Sigmoid colon (tissue), 7 donors: ENCODE data around the gene LRRC37B. TPM values are rescaled to one million over a fixed set of nuclear protein-coding genes. Genes with fewer than 3 reads are reported as not detected.
"Not testable (repeated sequence)": the region's sequence is repeated elsewhere in the genome, so short reads cannot be mapped to it uniquely, and the experiment has no call there.

Experiments
- DNase-seq: peaks from one replicate; pipeline ENCODE4 v3.0.0-alpha.2; 2019
- H3K27ac ChIP-seq, 4 donors: fragments of 200-600 bp; sonication (generic); one replicate each; pipeline ENCODE4 v1.5.1; 2016 to 2019; ENCODE audit warnings: mild to moderate bottlenecking in 1 of 4
- H3K27me3 ChIP-seq, 3 donors: fragments of 200-600 bp; sonication (generic); one replicate each; pipeline ENCODE4 v1.5.1; 2019; ENCODE audit warnings: mild to moderate bottlenecking in 1 of 3
- H3K36me3 ChIP-seq, 4 donors: fragments of 200-600 bp; sonication (generic); one replicate each; pipeline ENCODE4 v1.5.1; 2016 to 2019
- H3K4me1 ChIP-seq, 4 donors: fragments of 200-600 bp; sonication (generic); one replicate each; pipeline ENCODE4 v1.5.1; 2017 to 2019
- H3K4me3 ChIP-seq, 4 donors: fragments of 200-600 bp; sonication (generic); one replicate each; pipeline ENCODE4 v1.5.1; 2017 to 2019; ENCODE audit warnings: mild to moderate bottlenecking in 2 of 4, moderate library complexity in 1 of 4
- H3K9me3 ChIP-seq, 4 donors: fragments of 200-600 bp in 3 of 4; sonication (generic) in 3 of 4; one replicate each; pipeline versions ENCODE4 v1.5.1 to v1.6.1; 2013 to 2019
- CTCF ChIP-seq, 4 experiments: fragments of 450-650 bp in 3 of 4; fragments of 200-600 bp in 1 of 4; IDR thresholded peaks; one replicate each; pipeline ENCODE4 v1.5.1; 2016 to 2019; ENCODE audit warnings: antibody characterized with exemption in 4 of 4, mild to moderate bottlenecking in 3 of 4, moderate library complexity in 2 of 4
- EP300 ChIP-seq, 4 donors: sonication (generic); formaldehyde crosslinking; IDR thresholded peaks; one replicate each; pipeline ENCODE4 v1.6.1; 2017; ENCODE audit warnings: antibody characterized with exemption in 4 of 4
- POLR2A ChIP-seq, 2 donors: fragments of 450-650 bp; IDR thresholded peaks; one replicate each; pipeline ENCODE4 v1.6.1; 2016; ENCODE audit warnings: antibody characterized with exemption in 2 of 2, mild to moderate bottlenecking in 2 of 2, moderate library complexity in 2 of 2
- POLR2AphosphoS5 ChIP-seq, 4 donors: sonication (generic); formaldehyde crosslinking; IDR thresholded peaks; one replicate each; pipeline ENCODE4 v1.6.1; 2017; ENCODE audit warnings: antibody characterized with exemption in 4 of 4
- WGBS, 2 donors: extraction: QIAGEN DNeasy Blood & Tissue Kit; methylation state at CpG; one replicate each; pipeline ENCODE4 v1.1.7; 2013; 5-methylcytosine and 5-hydroxymethylcytosine counted together
- intact Hi-C: fragments of 100-400 bp; cut with DNase I; formaldehyde crosslinking; loops from one replicate; pipeline ENCODE4 v1.15.1; 2023
- polyA plus RNA-seq, 3 donors: library from polyadenylated mRNA; stranded (reverse); fragments of 200-250 nt; gene quantifications; one replicate each; pipeline ENCODE4 v1.2.3, GENCODE V29; 2013
- total RNA-seq, 4 donors: library from RNA; depleted of rRNA; stranded (reverse); fragments of >200 nt; gene quantifications; one replicate each; pipeline ENCODE4 v1.1.0, GENCODE V29; 2016
- donor health status: healthy with polysubstance abuse.
- donor health status: Bipolar disorder and iron deficiency.
- donor health status: healthy.

The LRRC37B gene
- total and polyA plus RNA-seq, 7 donors, result 4.2 to 44.9 (median 14.0) TPM

DNA sequence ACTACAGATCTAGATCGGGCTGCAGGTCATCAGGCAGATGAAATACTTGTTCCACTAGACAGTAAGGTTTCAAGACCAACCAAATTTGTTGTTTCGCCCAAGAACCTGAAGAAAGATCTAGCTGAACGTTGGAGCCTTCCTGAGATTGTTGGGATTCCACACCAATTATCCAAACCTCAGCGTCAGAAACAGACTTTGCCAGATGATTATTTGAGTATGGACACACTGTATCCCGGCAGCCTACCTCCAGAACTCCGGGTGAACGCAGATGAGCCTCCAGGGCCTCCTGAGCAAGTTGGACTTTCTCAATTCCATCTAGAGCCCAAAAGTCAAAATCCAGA lies 14.4 kb downstream of the LRRC37B start:
- DNase-seq, result no peak
- Histone ChIP-seq H3K36me3 (peaks cover 5 to 34% (median 8%) of the 10 kb centered on the region in 4 donors), H3K4me1 (peaks cover 0 to 10% (median 3%) of the 10 kb centered on the region in 4 donors), H3K4me3 (no peak overlapping the region), H3K9me3 (no peaks in the 10 kb centered on the region), H3K27me3 (no peaks in the 10 kb centered on the region), H3K27ac (no peak overlapping the region)
- TF ChIP-seq EP300 (IDR thresholded peaks at IDR 0.05) (no peak), CTCF (IDR thresholded peaks at IDR 0.05) (no peak)
- 94 to 98% methylated on average over 7 of the region's 7 CpGs for WGBS, 2 donors
- intact Hi-C loops, result no loop called here

DNA sequence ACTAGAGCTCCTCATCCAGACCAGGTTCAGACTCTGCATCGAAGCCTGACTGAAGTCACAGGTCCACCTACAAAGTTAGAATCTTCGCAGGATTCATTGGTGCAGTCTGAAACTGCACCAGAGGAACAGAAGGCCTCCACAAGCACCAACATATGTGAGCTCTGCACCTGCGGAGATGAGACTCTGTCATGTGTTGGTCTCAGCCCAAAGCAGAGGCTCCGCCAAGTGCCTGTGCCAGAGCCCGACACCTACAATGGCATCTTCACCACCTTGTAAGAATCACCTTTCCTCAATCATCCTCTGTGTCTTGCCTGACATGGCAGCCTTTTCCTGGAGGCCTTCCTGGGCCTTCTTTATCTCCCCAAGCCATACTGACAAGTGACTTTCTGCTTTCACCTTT lies 15.4 kb downstream of the LRRC37B start:
- H3K4me3 ChIP-seq, DNase-seq, intact Hi-C loops, H3K27ac ChIP-seq, H3K27me3 ChIP-seq, H3K9me3 ChIP-seq: not testable (repeated sequence)
- Histone ChIP-seq H3K4me1 (peaks cover 0 to 10% (median 3%) of the 10 kb centered on the region in 4 donors), H3K36me3 (peaks cover 5 to 34% (median 8%) of the 10 kb centered on the region in 4 donors)
- 97 to 98% methylated on average over 5 of the region's 5 CpGs for WGBS, 2 donors

DNA sequence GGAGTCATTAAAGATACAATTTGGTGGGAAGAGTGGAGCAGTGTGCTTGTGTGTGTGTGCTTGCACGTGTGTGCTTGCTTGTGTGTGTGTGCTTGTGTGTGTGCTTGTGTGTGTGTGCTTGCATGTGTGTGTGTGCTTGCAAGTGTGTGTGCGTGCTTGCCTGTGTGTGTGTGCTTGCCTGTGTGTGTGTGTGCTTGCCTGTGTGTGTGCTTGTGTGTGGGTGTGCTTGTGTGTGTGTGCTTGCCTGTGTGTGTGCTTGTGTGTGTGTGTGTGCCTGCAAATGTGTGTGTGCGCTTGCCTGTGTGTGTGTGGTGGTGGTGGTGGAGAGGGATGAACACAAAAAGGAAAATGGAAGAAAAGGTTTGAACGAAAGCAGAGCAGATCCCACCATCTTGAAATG lies 20.1 kb downstream of the LRRC37B start:
- H3K9me3 ChIP-seq, intact Hi-C loops, DNase-seq, H3K27me3 ChIP-seq, H3K4me1 ChIP-seq, H3K4me3 ChIP-seq, H3K27ac ChIP-seq: not testable (repeated sequence)
- H3K36me3 ChIP-seq, result peaks cover 0 to 14% (median 2%) of the 10 kb centered on the region in 4 donors
- WGBS, 2 donors, result 95% methylated on average over 4 of the region's 4 CpGs

DNA sequence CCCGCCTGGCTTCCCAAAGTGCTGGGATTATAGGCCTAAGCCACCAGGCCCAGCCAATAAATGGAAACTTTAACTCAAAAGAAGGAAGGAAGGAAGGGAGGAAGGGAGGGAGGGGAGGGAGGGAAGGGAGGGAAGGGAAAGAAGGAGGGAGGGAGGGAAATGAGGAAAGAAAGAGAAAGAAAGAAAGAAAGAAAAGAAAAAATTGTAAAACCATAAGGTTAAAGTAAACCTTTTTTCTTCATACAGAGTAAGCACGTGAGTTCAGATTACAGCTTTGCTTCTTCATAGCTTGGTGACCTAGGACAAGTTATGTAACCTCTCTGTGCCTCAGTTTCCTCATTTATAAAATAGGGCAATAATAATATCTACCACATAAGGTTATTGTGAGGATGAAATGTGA lies 26.0 kb downstream of the LRRC37B start:
- H3K36me3 ChIP-seq, result peaks cover 9 to 53% (median 26%) of the 10 kb centered on the region in 4 donors
- H3K27me3 ChIP-seq, result no peaks in the 10 kb centered on the region
- H3K9me3 ChIP-seq, result no peaks in the 10 kb centered on the region
- H3K4me3 ChIP-seq, result no peak overlapping the region
- no peaks in the 10 kb centered on the region for H3K4me1 ChIP-seq
- no peak overlapping the region for H3K27ac ChIP-seq
- no peak for TF ChIP-seq CTCF (IDR thresholded peaks at IDR 0.05)
- TF ChIP-seq POLR2AphosphoS5 (IDR thresholded peaks at IDR 0.05), result no peak
- no peak for TF ChIP-seq POLR2A (IDR thresholded peaks at IDR 0.05)
- no peak for TF ChIP-seq EP300 (IDR thresholded peaks at IDR 0.05)
- WGBS, 2 donors, result 95 to 98% methylated on average over 2 of the region's 2 CpGs
- intact Hi-C loops, result no loop called here
- DNase-seq, result no peak

DNA sequence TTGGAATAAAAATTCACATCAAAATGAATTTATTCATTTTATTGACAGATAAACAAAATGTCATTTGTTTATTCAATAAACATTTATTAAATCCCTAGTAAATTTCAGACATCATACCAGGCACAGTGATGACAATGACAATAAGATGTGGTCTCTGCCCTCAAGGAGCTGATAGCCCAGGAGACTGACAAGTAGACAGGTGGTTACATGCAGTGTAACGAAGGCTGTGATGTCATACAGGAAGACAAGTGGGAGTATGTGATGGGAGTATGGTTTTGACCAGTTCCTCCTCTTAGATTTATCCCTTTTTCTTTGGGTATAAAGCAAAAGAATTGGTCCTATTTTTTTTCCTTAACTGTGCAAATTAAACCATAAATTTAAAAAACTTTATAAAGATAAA lies 26.6 kb downstream of the LRRC37B start:
- H3K9me3 ChIP-seq, DNase-seq: not testable (repeated sequence)
- peaks cover 9 to 58% (median 26%) of the 10 kb centered on the region in 4 donors for H3K36me3 ChIP-seq

DNA sequence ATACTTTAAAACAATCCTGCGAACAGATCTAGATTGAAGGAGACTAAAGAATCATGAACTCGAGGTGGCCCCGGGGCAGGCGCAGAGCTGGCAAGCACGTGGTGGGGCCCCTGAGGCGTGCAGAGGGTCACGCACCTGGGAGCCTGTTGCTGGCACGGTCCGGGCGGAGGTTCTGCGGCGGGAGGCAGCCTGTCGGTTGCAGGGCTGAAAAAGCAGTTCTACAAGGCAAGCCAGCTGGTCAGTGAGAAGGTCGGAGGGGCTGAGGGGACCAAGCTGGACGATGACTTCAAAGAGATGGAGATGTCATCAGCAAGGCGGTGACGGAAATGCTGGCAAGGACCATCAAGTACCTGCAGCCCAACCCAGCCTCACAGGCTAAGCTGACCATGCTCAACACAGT lies 33.1 kb downstream of the LRRC37B start:
- 96 to 97% methylated on average over 17 of the region's 17 CpGs for WGBS, 2 donors
- DNase-seq, intact Hi-C loops, H3K4me1 ChIP-seq, H3K9me3 ChIP-seq, H3K27ac ChIP-seq, H3K27me3 ChIP-seq, H3K4me3 ChIP-seq: not testable (repeated sequence)
- peaks cover 9 to 56% (median 31%) of the 10 kb centered on the region in 4 donors for H3K36me3 ChIP-seq

More for the DNA sequence above, 26.6 kb downstream of the LRRC37B start:
- WGBS, 2 donors, result 76 to 93% methylated on average over 1 of the region's 1 CpG
- H3K4me3 ChIP-seq, H3K27me3 ChIP-seq, H3K4me1 ChIP-seq, intact Hi-C loops, H3K27ac ChIP-seq: not testable (repeated sequence)

DNA sequence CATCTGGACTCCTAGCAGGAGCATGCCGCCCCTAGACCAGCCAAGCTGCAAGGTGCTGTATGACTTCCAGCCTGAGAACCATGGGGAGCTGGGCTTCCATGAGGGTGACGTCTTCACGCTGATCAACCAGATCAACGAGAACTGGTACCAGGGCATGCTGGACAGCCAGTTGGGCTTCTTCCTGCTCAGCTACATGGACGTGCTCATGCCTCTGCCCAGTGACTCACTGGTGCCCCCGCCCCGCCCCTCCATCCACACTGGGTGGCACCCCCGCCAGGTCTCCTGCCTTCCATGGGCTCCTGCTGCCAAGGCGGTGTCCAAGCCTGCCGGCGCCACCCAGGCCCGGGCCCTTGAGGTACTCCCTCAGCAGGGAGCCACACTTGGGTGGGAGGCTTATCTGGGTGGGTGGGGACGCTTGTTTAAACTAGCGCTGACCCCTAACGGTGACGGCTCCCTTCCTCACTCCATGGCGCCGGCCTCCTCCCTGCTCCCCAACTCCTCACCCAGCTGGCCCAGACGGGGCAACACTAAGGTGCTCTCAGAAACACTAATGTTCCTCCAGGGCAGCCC lies 34.2 kb downstream of the LRRC37B start:
- peaks cover 1 to 49% (median 21%) of the 10 kb centered on the region in 4 donors for H3K36me3 ChIP-seq
- DNase-seq, H3K27me3 ChIP-seq, H3K4me3 ChIP-seq, H3K9me3 ChIP-seq, intact Hi-C loops, H3K27ac ChIP-seq, H3K4me1 ChIP-seq: not testable (repeated sequence)
- 96% methylated on average over 19 of the region's 19 CpGs for WGBS, 2 donors

DNA sequence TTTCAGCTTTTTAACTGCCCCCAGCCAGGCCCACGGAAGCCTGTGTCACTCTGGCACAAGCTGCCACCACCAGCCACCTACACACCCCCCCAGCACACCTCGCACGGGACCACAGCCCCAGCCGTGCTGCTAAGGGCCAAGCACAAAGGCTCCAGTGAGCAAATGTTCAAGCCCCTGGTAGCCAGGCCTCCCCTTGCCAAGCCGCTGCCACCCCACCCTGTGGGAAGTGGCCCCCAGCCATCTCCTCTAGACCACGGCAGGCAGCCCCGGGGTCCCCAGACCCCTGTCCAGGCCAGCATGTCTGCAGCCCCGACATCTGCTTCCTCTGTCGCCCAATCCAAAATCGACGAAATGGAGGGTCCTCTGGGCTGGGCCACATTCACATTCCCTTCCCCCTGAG lies 35.1 kb downstream of the LRRC37B start:
- intact Hi-C loops, DNase-seq, H3K27me3 ChIP-seq, H3K9me3 ChIP-seq, H3K4me1 ChIP-seq, H3K27ac ChIP-seq, H3K4me3 ChIP-seq: not testable (repeated sequence)
- WGBS, 2 donors, result 96 to 97% methylated on average over 10 of the region's 11 CpGs
- H3K36me3 ChIP-seq, result peaks cover 0 to 40% (median 15%) of the 10 kb centered on the region in 4 donors

DNA sequence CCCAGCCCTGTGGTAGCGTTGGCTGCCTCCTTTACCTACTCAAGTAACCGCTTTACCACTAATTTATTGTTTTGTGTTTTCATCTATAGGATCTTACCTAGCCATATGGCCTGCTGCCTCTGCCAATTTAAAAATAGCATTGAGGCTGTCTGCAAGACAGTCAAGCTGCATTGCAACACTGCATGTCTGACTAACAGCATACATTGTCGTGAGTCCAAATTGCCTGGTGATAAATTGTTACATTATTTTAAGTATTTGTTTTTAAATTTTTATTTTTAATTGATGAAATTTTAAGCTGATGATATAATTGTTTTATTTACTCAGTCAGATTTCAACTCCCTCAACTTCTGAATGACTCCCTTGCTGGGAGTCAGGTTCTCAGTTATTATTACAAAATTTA lies 38.4 kb downstream of the LRRC37B start:
- intact Hi-C loops, H3K4me3 ChIP-seq, DNase-seq, H3K9me3 ChIP-seq, H3K4me1 ChIP-seq, H3K27ac ChIP-seq, H3K27me3 ChIP-seq: not testable (repeated sequence)
- WGBS, 2 donors, result 94 to 95% methylated on average over 3 of the region's 3 CpGs
- H3K36me3 ChIP-seq, result peaks cover 0 to 22% (median 10%) of the 10 kb centered on the region in 4 donors

- H3K27ac ChIP-seq, H3K9me3 ChIP-seq, DNase-seq, H3K4me1 ChIP-seq, intact Hi-C loops, H3K4me3 ChIP-seq, H3K27me3 ChIP-seq: not testable (repeated sequence)
- peaks cover 0 to 14% (median 4%) of the 10 kb centered on the region in 4 donors for H3K36me3 ChIP-seq
- 97% methylated on average over 6 of the region's 6 CpGs for WGBS, 2 donors
Measured at GRCh38 chr17:32047663-32048062, 40.5 kb downstream of the LRRC37B start.

GRCh38 chr17:32054985-32055384 lies 47.8 kb downstream of the LRRC37B start:
- H3K27me3 ChIP-seq, H3K36me3 ChIP-seq, H3K9me3 ChIP-seq, intact Hi-C loops, H3K27ac ChIP-seq, DNase-seq, H3K4me1 ChIP-seq, H3K4me3 ChIP-seq: not testable (repeated sequence)
- WGBS, 2 donors, result 86 to 87% methylated on average over 3 of the region's 4 CpGs
